ENCODE results near the gene FAM180A. TPM values are rescaled to one million over a fixed set of nuclear protein-coding genes. Genes with fewer than 3 reads are reported as not detected.

FAM180A gene
- total RNA-seq, 1 donor from 2014 or later, result not detected

GRCh38 chr7:135789431-135789830, 40.8 kb upstream of the FAM180A start:
- H3K4me1 Mint-ChIP-seq (ENCODE audit: low read depth, unreplicated experiment), result no peaks in the 10 kb centered on the region
- DNase-seq, result no peak
- TF ChIP-seq, protein P1, sequence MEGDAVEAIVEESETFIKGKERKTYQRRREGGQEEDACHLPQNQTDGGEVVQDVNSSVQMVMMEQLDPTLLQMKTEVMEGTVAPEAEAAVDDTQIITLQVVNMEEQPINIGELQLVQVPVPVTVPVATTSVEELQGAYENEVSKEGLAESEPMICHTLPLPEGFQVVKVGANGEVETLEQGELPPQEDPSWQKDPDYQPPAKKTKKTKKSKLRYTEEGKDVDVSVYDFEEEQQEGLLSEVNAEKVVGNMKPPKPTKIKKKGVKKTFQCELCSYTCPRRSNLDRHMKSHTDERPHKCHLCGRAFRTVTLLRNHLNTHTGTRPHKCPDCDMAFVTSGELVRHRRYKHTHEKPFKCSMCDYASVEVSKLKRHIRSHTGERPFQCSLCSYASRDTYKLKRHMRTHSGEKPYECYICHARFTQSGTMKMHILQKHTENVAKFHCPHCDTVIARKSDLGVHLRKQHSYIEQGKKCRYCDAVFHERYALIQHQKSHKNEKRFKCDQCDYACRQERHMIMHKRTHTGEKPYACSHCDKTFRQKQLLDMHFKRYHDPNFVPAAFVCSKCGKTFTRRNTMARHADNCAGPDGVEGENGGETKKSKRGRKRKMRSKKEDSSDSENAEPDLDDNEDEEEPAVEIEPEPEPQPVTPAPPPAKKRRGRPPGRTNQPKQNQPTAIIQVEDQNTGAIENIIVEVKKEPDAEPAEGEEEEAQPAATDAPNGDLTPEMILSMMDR (IDR thresholded peaks at IDR 0.05; ENCODE audit: partially characterized antibody, unreplicated experiment), result no peak
- no peak overlapping the region for H3K27ac Mint-ChIP-seq (ENCODE audit: unreplicated experiment)
- no peaks in the 10 kb centered on the region for H3K36me3 Mint-ChIP-seq (ENCODE audit: unreplicated experiment)
- H3K27me3 Mint-ChIP-seq (ENCODE audit: unreplicated experiment), result peaks cover 2% of the 10 kb centered on the region
- H3K9me3 Mint-ChIP-seq (ENCODE audit: unreplicated experiment), result peaks cover 5% of the 10 kb centered on the region
- H3K4me3 Mint-ChIP-seq (ENCODE audit: unreplicated experiment), result no peak overlapping the region

DNA sequence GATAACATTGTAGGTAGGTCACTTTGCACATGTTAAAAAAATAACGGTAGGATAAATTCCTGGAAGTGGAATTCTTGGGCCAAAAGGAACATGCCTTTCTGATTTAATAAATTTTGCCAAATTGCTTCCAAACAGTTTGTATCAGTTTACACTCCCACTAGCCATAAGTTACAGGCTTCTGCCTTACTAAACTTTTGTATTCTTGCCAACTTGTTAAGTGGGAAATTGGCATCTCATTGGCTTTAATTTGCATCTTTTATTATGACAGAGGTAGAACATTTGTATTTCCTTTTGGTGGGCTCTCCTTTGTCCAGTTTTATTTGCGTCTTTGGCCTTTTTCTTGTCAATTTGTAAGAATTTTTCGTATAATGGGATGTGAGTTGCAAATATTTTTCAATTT, 38.3 kb upstream of the FAM180A start:
- TF ChIP-seq, protein P1 (IDR thresholded peaks at IDR 0.05; ENCODE audit: partially characterized antibody, unreplicated experiment), result no peak
- Mint-ChIP-seq H3K27me3 (ENCODE audit: unreplicated experiment) (no peaks in the 10 kb centered on the region), H3K27ac (ENCODE audit: unreplicated experiment) (no peak overlapping the region), H3K9me3 (ENCODE audit: unreplicated experiment) (peaks cover 8% of the 10 kb centered on the region), H3K36me3 (ENCODE audit: unreplicated experiment) (no peaks in the 10 kb centered on the region), H3K4me3 (ENCODE audit: unreplicated experiment) (no peak overlapping the region), H3K4me1 (ENCODE audit: low read depth, unreplicated experiment) (no peaks in the 10 kb centered on the region)
- no peak for DNase-seq

DNA sequence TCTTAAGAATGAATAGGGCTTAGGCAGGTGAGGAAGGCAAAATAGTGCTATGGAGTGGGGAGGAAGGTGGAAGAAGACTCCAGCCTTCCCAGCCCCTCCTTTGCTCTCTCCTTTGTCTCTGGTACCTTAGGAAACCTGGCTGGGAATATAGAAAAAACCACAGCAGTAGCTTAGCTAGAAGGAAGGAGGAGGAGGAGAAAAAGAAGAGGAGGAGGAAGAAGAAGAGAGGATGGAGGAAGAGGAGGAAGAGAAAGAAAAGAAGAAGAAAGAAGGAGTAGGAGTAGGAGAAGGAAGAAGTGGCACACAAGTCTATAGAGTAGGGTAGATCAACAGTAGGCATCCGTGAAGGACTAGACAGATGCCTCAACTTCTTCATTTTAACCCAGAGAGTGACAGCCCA, 36.5 kb upstream of the FAM180A start:
- Mint-ChIP-seq H3K27me3 (ENCODE audit: unreplicated experiment) (no peaks in the 10 kb centered on the region), H3K4me1 (ENCODE audit: low read depth, unreplicated experiment) (no peaks in the 10 kb centered on the region), H3K9me3 (ENCODE audit: unreplicated experiment) (peaks cover 8% of the 10 kb centered on the region), H3K4me3 (ENCODE audit: unreplicated experiment) (no peak overlapping the region), H3K27ac (ENCODE audit: unreplicated experiment) (no peak overlapping the region), H3K36me3 (ENCODE audit: unreplicated experiment) (no peaks in the 10 kb centered on the region)
- no peak for DNase-seq
- TF ChIP-seq, protein P1 (IDR thresholded peaks at IDR 0.05; ENCODE audit: partially characterized antibody, unreplicated experiment), result no peak

- peaks cover 8% of the 10 kb centered on the region for H3K9me3 Mint-ChIP-seq (ENCODE audit: unreplicated experiment)
- H3K4me3 Mint-ChIP-seq (ENCODE audit: unreplicated experiment), result no peak overlapping the region
- H3K36me3 Mint-ChIP-seq (ENCODE audit: unreplicated experiment), result no peaks in the 10 kb centered on the region
- no peaks in the 10 kb centered on the region for H3K27me3 Mint-ChIP-seq (ENCODE audit: unreplicated experiment)
- no peak for DNase-seq
- TF ChIP-seq, protein P1 (IDR thresholded peaks at IDR 0.05; ENCODE audit: partially characterized antibody, unreplicated experiment), result no peak
- H3K27ac Mint-ChIP-seq (ENCODE audit: unreplicated experiment), result no peak overlapping the region
- no peaks in the 10 kb centered on the region for H3K4me1 Mint-ChIP-seq (ENCODE audit: low read depth, unreplicated experiment)
These were observed 35.4 kb upstream of the FAM180A start for GRCh38 chr7:135784013-135784412.

GRCh38 chr7:135782801-135783200, 34.2 kb upstream of the FAM180A start:
- H3K36me3 Mint-ChIP-seq (ENCODE audit: unreplicated experiment), result peaks cover 10% of the 10 kb centered on the region
- no peak overlapping the region for H3K27ac Mint-ChIP-seq (ENCODE audit: unreplicated experiment)
- TF ChIP-seq, protein P1 (IDR thresholded peaks at IDR 0.05; ENCODE audit: partially characterized antibody, unreplicated experiment), result no peak
- no peak for DNase-seq
- peaks cover 10% of the 10 kb centered on the region for H3K9me3 Mint-ChIP-seq (ENCODE audit: unreplicated experiment)
- H3K4me3 Mint-ChIP-seq (ENCODE audit: unreplicated experiment), result no peak overlapping the region
- H3K27me3 Mint-ChIP-seq (ENCODE audit: unreplicated experiment), result no peaks in the 10 kb centered on the region
- H3K4me1 Mint-ChIP-seq (ENCODE audit: low read depth, unreplicated experiment), result no peaks in the 10 kb centered on the region
